Fibroblast of lung (primary cell): ENCODE measurements around the gene PSMA7.

Experiments used
- EZH2 ChIP-seq: IDR thresholded peaks from 2 replicates; pipeline ENCODE4 v1.5.1; 2012; ENCODE audit warnings: low read length, control low read depth, mild to moderate bottlenecking; ENCODE audit errors: missing control alignments
- TF ChIP-seq, protein P1 (sequence below), 2 donors: IDR thresholded peaks in 1 of 2; conservative IDR thresholded peaks in 1 of 2; 1 replicate in 1 of 2; 2 replicates in 1 of 2; pipeline ENCODE4 v1.5.1; 2011 to 2012; ENCODE audit warnings: low read length in 2 of 2, control low read depth in 1 of 2, inconsistent platforms in 1 of 2, low read depth in 1 of 2, mild to moderate bottlenecking in 1 of 2

DNA sequence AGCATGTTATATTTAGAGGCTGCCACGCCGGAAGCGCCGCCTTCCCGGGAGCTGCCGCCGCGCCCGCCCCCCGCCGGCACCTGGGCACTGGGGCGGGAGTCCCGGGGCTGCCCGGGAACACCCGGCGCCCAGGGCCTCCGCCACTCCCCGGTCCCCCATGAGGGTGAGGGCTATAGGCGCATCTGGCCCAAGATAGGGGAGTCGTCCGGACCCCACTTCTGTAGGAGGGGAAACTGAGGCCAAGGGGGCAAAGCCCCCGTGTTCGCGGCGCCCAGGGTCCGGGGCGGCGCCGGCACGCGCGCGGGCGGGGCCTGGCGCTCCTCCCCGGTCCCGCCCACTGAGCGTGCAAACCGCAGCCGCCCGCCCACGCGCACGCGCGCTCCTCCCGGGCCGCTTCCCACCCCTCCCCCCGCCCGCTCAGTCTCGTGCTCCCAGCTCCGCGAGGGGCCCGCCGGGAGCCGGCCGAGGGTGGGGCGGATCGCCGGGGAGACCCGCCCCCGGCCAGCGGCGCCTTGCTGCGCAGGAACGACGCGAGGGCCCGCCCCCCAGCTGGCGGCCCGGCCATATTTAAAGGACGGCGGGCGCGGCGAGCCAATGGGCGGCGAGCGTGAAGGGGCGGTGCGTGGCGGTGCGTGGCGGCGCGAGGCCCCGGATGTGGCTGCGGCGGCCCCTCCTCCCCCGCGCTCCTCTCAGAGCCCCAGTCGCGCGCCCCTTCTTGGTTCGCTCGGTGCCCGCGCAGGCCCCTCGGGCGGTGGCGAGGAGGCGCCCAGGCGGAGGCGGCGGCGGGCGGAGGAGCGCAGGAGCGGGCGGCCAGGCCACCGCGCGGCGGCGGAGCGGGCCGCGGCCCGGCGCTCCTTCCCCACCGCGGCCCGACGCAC is 21.2 kb downstream of the PSMA7 start, which contains the start of gene LSM14B:
- TF ChIP-seq, protein P1, sequence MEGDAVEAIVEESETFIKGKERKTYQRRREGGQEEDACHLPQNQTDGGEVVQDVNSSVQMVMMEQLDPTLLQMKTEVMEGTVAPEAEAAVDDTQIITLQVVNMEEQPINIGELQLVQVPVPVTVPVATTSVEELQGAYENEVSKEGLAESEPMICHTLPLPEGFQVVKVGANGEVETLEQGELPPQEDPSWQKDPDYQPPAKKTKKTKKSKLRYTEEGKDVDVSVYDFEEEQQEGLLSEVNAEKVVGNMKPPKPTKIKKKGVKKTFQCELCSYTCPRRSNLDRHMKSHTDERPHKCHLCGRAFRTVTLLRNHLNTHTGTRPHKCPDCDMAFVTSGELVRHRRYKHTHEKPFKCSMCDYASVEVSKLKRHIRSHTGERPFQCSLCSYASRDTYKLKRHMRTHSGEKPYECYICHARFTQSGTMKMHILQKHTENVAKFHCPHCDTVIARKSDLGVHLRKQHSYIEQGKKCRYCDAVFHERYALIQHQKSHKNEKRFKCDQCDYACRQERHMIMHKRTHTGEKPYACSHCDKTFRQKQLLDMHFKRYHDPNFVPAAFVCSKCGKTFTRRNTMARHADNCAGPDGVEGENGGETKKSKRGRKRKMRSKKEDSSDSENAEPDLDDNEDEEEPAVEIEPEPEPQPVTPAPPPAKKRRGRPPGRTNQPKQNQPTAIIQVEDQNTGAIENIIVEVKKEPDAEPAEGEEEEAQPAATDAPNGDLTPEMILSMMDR (conservative IDR thresholded peaks at IDR 0.05 in 1 of 2, IDR thresholded peaks at IDR 0.05 in 1 of 2; ENCODE audit: low read depth in 1 of 2, low read length in 2 of 2), result no peak
- TF ChIP-seq EZH2, result no peak
